ENCODE data around the gene FAM163A. TPM values are rescaled to one million over a fixed set of nuclear protein-coding genes. Genes with fewer than 3 reads are reported as not detected.

FAM163A gene
- total RNA-seq, 1 experiment from 2014 or later = 0.46 TPM

DNA sequence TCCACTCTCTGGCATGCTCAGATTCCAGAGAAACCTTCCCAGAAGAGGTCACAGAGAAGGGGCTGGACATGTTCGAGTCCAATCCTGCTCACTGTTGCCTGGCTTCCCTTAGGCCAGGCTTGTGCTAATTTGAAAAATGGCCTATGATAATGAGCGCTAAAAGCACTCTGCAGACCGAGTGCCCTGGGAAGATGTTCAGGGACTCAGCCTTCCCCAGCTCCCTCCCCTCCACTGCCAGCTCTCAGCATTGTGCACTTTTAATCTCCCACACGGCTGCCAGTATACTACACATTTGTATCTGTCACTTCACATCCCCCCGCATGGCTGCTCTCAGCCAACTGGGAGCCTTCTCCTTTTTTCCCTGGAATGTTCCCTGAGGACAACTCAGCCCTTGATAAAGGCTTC is 24.1 kb downstream of the FAM163A start:
- H4K20me1 ChIP-seq (ENCODE audit: control insufficient read depth, insufficient read depth, insufficient read length) = no peaks in the 10 kb centered on the region
- no peaks in the 10 kb centered on the region for H3K79me2 ChIP-seq (ENCODE audit: insufficient read depth, low read length)
- H3K36me3 Mint-ChIP-seq (ENCODE audit: insufficient read depth in 1 of 3, low read depth in 3 of 3) = peaks cover 0 to 32% (median 12%) of the 10 kb centered on the region in 3 experiments; a peak in 6 of 7 replicates
- no peak overlapping the region for H2BK120ac ChIP-seq (ENCODE audit: low read depth, low read length, poor library complexity, severe bottlenecking)
- H3K23me2 ChIP-seq (ENCODE audit: insufficient read length, low read depth, low read length, poor library complexity, severe bottlenecking) = no peaks in the 10 kb centered on the region
- no peak overlapping the region for H4K8ac ChIP-seq (replicated peaks; ENCODE audit: insufficient read length, low read depth, low read length)
- H3K4ac ChIP-seq (ENCODE audit: low read depth, low read length) = no peak overlapping the region
- H3K4me1 Mint-ChIP-seq = peaks cover 9 to 34% of the 10 kb centered on the region in 2 experiments
- no peak overlapping the region for H2BK5ac ChIP-seq (ENCODE audit: insufficient read length, low read length)
- no peak overlapping the region for H3K56ac ChIP-seq (ENCODE audit: insufficient read length, low read depth, low read length)
- peaks cover 21 to 27% of the 10 kb centered on the region in 2 experiments for H3K9me3 Mint-ChIP-seq
- WGBS (ENCODE audit: extremely low coverage, insufficient read length, low lambda C conversion rate) = no CpG with 5 or more reads among the region's 5 CpGs
- no peak overlapping the region for H3T11ph ChIP-seq (ENCODE audit: low read length)
- H3K23ac ChIP-seq (ENCODE audit: insufficient read length, low read depth, low read length) = no peak overlapping the region
- no peak overlapping the region for H2BK20ac ChIP-seq (ENCODE audit: low read depth, low read length, poor library complexity, severe bottlenecking)
- no peak overlapping the region for H4K91ac ChIP-seq (ENCODE audit: insufficient read length, low read depth, low read length)
- no peak overlapping the region for H3K27ac ChIP-seq (ENCODE audit: insufficient read length, low read depth, low read length)
- H3K14ac ChIP-seq (ENCODE audit: insufficient read depth, low read length) = no peak overlapping the region
- H3K4me2 ChIP-seq (ENCODE audit: insufficient read depth, insufficient read length, low read length) = no peak overlapping the region
- no peak overlapping the region for H4K5ac ChIP-seq (ENCODE audit: insufficient read length, low read depth, low read length)
- no peak overlapping the region for H2AK5ac ChIP-seq (ENCODE audit: insufficient read length, low read length)
- no peak for DNase-seq
- H3K79me1 ChIP-seq (ENCODE audit: insufficient read depth, low read depth, low read length, poor library complexity, severe bottlenecking) = no peaks in the 10 kb centered on the region
- H2BK12ac ChIP-seq (ENCODE audit: insufficient read length, low read depth, low read length) = no peak overlapping the region
- H3K4me1 ChIP-seq (ENCODE audit: insufficient read depth, low read length) = 0 out of 2 replicates have a peak, but pooled peaks cover 2% of the 10 kb centered on the region
- TF ChIP-seq, protein P1, sequence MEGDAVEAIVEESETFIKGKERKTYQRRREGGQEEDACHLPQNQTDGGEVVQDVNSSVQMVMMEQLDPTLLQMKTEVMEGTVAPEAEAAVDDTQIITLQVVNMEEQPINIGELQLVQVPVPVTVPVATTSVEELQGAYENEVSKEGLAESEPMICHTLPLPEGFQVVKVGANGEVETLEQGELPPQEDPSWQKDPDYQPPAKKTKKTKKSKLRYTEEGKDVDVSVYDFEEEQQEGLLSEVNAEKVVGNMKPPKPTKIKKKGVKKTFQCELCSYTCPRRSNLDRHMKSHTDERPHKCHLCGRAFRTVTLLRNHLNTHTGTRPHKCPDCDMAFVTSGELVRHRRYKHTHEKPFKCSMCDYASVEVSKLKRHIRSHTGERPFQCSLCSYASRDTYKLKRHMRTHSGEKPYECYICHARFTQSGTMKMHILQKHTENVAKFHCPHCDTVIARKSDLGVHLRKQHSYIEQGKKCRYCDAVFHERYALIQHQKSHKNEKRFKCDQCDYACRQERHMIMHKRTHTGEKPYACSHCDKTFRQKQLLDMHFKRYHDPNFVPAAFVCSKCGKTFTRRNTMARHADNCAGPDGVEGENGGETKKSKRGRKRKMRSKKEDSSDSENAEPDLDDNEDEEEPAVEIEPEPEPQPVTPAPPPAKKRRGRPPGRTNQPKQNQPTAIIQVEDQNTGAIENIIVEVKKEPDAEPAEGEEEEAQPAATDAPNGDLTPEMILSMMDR (conservative IDR thresholded peaks at IDR 0.05) = no peak
- H2BK15ac ChIP-seq (ENCODE audit: low read depth, low read length) = no peak overlapping the region
- no peak overlapping the region for H2AFZ ChIP-seq (ENCODE audit: low read length)
- H3K4me3 Mint-ChIP-seq = no peak overlapping the region; a peak in 1 of 5 replicates
- no peak overlapping the region for H3K9ac ChIP-seq (ENCODE audit: extremely low read depth, insufficient read length, low read length)
- H3K9me3 ChIP-seq (ENCODE audit: control insufficient read depth, low read depth, low read length) = no peaks in the 10 kb centered on the region
- peaks cover 6% of the 10 kb centered on the region for H3K27me3 Mint-ChIP-seq (ENCODE audit: low read depth)
- no peak overlapping the region for H3K18ac ChIP-seq (ENCODE audit: insufficient read length, low read depth, low read length)
- H3K27me3 ChIP-seq (ENCODE audit: insufficient read depth, low read length) = no peaks in the 10 kb centered on the region
- H3K27ac Mint-ChIP-seq = peak overlapping the region in 1 of 3 experiments; percentile 58; a peak in 1 of 7 replicates

Data from H9 (cell line).